D721Med (cell line): ENCODE data around the gene GHR.

Experiments
- DNase-seq: peaks from one replicate; pipeline ENCODE4 v3.0.0; 2011; ENCODE audit warnings: low spot score; ENCODE audit not compliant: insufficient read length
- FAIRE-seq: peaks from 2 replicates; lab custom pipeline; 2011; peaks lifted over from hg19 to GRCh38; lab: Jason Lieb, UNC
- CTCF ChIP-seq: IDR thresholded peaks from 2 replicates; pipeline ENCODE4 v1.5.1; 2012; ENCODE audit warnings: mild to moderate bottlenecking, control low read depth; ENCODE audit not compliant: insufficient read depth; ENCODE audit errors: missing control alignments

Gene GHR

DNA sequence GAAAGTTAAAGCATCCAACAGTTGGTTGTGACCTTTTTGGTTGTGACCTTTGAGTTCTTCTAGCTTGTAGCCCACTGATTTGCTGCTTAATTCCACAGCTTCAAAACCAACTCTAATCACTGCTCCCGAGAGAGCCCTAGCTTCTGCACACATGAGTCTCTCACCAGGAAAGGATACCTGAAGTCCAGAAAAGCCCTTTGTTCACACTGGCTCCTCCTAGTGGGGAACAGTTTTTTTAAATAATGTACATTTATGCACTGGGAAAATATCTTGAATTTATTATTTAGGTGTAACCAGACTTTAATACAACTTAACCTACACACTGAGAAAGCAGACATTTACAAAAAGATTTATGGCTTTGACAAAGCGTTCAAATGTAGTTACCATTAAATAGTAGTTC, 213.2 kb downstream of the GHR start:
- DNase-seq (no peak), FAIRE-seq (no peak)
- TF ChIP-seq CTCF: no peak

- DNase-seq (no peak), FAIRE-seq (no peak)
- no peak for TF ChIP-seq CTCF
Observed at GRCh38 chr5:42636946-42637345, 213.7 kb downstream of the GHR start.

GRCh38 chr5:42638972-42639371, 215.7 kb downstream of the GHR start:
- FAIRE-seq: no peak
- no peak for TF ChIP-seq CTCF
- no peak for DNase-seq

GRCh38 chr5:42640835-42641234, 217.6 kb downstream of the GHR start:
- DNase-seq (no peak), FAIRE-seq (no peak)
- TF ChIP-seq CTCF: no peak

DNA sequence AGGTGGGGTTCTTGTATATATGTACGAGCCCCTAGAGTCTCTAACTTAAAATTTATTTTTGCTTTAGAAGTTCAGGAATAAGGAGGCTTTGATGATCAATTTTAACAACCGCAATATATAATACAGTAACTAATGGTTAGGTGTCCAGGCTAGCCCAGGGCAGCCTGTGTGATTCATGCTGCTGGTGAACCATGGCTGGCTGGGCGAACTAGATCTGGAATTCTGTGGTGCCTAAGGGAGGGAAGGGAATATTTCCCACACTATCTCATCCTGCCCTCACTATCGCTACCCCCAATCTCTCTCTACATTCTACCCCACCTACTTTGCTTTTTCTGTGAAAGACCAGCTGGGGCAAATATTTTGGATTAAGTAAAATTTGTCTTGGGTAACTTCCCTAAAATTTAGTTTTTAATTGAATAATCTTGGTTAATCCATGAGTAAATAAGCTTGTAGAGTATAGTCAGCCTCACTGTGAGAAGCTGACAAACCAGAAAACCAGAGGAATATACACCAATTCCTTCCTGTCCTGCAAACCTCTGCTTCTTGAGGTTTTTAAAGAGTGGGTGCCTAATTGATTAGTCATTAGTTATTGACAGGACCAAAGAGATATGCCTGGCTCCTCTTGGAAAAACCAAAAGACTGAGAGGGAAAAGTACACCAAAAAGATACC, 218.2 kb downstream of the GHR start:
- FAIRE-seq (no peak), DNase-seq (no peak)
- TF ChIP-seq CTCF: no peak

DNA sequence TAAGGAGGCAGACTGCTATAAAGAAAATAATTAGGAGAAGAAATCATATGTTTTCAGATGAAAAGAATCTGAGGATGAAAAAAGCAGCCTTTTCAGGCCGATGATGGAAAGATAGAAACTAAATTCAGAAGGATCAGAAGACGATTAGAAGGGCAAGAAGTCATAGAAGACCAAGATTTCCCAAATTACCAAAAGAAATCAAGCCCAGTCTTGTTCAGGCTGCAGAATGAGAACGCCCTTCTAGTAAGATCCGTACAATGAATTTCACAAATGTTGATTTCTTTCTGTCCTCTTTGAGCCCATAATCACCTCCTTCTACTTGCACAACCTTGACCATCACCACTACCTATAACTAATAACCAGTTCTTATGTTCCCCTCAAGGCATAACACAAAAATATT, 218.8 kb downstream of the GHR start:
- no peak for TF ChIP-seq CTCF
- DNase-seq (no peak), FAIRE-seq (no peak)

GRCh38 chr5:42643360-42643759, 220.1 kb downstream of the GHR start:
- FAIRE-seq (no peak), DNase-seq (no peak)
- no peak for TF ChIP-seq CTCF
